ENCODE measurements around the gene RNF11.

The RNF11 gene

DNA sequence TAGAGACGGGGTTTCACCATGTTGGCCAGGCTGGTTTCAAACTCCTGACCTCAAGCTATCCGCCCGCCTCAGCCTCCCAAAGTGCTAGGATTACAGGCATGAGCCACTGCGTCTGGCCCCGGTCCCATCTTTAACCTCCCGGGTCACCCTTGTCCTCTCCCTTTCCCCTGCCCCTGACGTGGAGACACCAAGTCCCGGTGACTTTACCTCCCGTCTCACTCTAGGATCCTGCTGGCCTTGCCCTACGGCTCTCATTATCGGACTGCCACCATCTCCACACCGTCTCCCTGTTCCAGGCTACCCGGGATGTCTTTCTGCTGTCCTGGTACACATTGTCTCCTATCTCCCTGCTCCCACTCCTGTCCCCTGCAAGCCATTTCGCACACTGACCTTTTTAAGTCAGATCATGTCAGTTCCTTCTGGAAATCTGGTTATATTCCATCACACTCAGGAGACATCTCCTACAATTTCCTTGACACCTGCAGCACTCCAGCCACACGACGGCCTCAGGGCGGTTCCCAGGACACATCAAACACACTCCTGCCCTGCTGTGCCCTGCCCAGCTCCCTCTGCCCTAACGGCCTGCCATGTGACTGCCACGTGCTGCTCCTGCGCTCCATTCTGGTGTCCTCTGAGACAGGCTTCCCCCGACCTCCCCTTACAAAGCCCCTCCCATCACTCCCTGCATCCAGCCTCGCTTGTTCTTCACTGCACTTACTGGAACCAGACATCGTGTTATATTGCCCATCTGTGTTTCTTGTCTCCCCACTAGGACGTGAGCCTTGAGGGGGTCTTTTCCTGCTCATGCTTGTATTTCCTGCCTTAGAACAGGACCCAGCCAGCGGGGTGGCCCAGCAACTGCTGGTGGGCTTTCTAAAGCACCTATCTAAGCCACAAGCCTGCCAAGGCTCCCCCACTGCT, 61.6 kb downstream of the RNF11 start:
- no peak for DNase-seq

DNA sequence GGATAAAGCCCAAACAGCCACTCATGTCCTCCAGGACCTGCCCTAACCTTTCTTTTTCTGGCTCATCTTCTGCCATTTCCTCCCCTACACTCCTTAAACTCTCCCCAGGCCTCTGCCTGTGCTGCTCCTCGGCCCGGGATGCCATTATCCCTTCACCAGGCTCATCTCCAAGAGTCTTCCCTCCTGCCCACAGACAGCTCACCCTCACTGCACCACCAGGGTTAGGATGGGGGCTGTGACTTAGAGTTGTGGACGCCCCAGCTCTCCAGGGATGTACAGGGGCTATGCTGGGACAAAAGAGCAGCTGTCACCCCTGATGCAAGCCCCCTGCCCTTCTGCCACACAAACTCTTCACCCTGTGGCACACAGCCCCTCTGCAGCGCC, 62.2 kb downstream of the RNF11 start:
- ATAC-seq (replicated peaks) (no peak), DNase-seq (no peak)
- Mint-ChIP-seq H3K4me3 (peak overlapping the region; percentile 66 to 79), H3K36me3 (ENCODE audit: insufficient read depth) (peaks cover 4% of the 10 kb centered on the region), H3K27me3 (peaks cover 0 to 7% of the 10 kb centered on the region in 2 donors), H3K4me1 (ENCODE audit: low read depth in 2 of 2) (peaks cover 18 to 22% of the 10 kb centered on the region in 2 donors), H3K27ac (peak overlapping the region in 1 of 2 donors; percentile 49), H3K9me3 (no peaks in the 10 kb centered on the region)

More for the DNA sequence above, 61.6 kb downstream of the RNF11 start:
- no peaks in the 10 kb centered on the region for H3K9me3 Mint-ChIP-seq
- peak overlapping the region; percentile 66 to 79 for H3K4me3 Mint-ChIP-seq
- H3K27ac Mint-ChIP-seq, result peak overlapping the region; percentile 15 to 49
- no peak for ATAC-seq (replicated peaks)
- H3K36me3 Mint-ChIP-seq (ENCODE audit: insufficient read depth), result peaks cover 8% of the 10 kb centered on the region
- peaks cover 0 to 7% of the 10 kb centered on the region in 2 donors for H3K27me3 Mint-ChIP-seq
- peaks cover 18 to 22% of the 10 kb centered on the region in 2 donors for H3K4me1 Mint-ChIP-seq (ENCODE audit: low read depth in 2 of 2)

DNA sequence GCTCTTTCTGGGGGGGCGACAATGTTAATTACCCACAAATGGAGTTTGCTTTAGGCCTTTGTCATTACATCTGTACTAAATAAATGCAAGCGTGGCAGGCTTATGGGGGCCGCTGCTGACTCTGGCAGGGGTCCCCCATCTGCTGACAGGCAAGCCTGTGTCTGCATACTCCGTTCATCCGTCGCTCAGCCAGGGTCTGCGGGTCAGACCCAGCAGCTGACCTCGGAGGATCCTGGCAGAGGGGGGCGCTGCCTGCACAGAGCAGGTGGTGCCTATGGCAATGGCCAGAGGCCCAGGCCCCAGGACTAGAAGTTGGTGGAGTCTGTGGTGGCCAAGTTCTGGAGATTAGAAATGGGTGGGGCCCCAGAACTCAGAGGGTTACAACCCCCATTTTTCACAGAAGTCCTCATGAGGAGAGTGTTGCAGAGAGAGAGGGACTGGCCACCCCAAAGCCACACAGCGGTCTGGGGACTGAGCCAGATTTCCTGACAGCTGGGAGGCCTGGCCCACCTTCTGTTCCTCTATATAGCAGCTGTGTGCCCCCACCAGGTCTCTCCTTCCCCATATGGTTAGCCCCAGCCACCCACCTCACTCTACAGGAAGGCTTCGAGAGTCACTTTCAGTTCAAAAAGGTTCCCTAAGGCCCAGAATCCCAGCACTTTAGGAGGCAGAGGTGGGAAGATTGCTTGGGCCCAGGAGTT, 63.3 kb downstream of the RNF11 start:
- H3K4me1 Mint-ChIP-seq (ENCODE audit: low read depth in 2 of 2), result peaks cover 18 to 22% of the 10 kb centered on the region in 2 donors
- H3K4me3 Mint-ChIP-seq, result no peak overlapping the region
- H3K9me3 Mint-ChIP-seq, result no peaks in the 10 kb centered on the region
- H3K27ac Mint-ChIP-seq, result no peak overlapping the region
- H3K36me3 Mint-ChIP-seq (ENCODE audit: insufficient read depth), result no peaks in the 10 kb centered on the region
- ATAC-seq (replicated peaks), result no peak
- peaks cover 0 to 7% of the 10 kb centered on the region in 2 donors for H3K27me3 Mint-ChIP-seq
- no peak for DNase-seq

DNA sequence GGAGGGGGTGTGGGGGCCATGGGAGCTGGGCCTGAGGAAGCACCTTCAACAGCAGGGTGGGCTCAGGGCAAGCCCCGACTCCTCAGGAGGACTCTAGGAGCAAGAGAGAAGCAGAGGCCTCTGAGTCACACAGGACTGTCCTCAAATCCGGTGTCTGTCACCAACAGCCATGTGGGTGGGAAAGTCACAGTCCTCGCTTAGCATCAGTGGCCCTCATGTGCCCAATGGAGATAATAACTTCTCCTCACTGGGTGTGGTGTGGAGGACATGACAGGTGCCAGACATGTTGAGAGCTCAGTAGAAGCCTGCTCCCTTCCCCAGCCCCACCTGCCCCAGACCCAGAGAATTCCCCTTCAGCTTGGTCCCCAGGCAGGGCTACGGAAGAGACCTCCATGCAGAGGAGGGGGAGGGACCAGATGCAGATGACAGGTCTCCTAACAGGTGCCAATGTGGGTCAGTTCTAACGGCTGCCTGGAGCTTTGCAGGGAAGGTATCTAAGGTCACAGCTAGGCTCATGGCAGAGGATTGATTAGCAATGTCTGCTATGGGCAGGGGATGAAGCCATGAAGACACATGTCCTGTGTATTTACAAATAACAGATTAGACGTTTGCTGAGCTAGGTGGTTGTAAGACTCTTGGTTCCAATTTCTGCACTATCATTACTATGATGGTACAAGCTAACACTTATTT, 64.1 kb downstream of the RNF11 start:
- Mint-ChIP-seq H3K4me1 (ENCODE audit: low read depth in 2 of 2) (peaks cover 17 to 19% of the 10 kb centered on the region in 2 donors), H3K4me3 (no peak overlapping the region), H3K36me3 (ENCODE audit: insufficient read depth) (no peaks in the 10 kb centered on the region), H3K27me3 (peaks cover 0 to 7% of the 10 kb centered on the region in 2 donors), H3K9me3 (no peaks in the 10 kb centered on the region), H3K27ac (peak overlapping the region in 1 of 2 donors; percentile 32)
- DNase-seq (no peak), ATAC-seq (replicated peaks) (no peak)

DNA sequence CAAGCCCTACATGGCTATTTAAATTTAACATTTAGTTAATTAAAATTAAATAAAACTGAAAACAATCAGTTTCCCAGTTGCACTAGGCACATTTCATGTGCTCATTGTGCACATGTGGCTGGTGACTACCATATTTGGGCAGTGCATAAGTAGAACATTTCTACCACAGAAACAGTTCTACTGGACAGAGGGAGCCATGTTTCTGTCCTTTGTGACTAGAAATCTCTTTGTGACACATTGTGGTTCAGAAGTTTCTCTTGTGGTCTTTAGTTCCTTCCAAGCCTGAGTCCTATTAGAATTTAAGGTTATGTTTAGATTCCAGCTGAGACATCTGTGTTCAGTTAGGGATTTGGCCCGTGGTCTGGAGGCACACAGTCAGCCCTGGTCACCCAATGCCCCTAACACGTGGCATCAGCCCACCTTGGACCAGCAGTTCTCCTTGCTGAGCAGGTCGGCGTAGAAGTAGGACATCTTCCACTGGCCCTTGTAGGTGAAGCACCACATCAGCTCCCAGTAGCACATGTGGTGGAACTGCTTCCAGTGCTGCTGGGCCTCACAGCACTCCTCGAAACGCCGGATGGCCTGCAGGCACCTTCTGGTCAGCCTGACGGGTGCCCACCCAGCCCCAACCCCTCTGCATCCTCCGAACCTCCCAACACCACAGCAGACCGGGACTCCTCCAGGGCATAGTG, 65.2 kb downstream of the RNF11 start:
- ATAC-seq (replicated peaks), result no peak
- H3K36me3 Mint-ChIP-seq (ENCODE audit: insufficient read depth), result no peaks in the 10 kb centered on the region
- DNase-seq, result no peak
- peaks cover 0 to 7% of the 10 kb centered on the region in 2 donors for H3K27me3 Mint-ChIP-seq
- peaks cover 14 to 16% of the 10 kb centered on the region in 2 donors for H3K4me1 Mint-ChIP-seq (ENCODE audit: low read depth in 2 of 2)
- H3K9me3 Mint-ChIP-seq, result no peaks in the 10 kb centered on the region
- no peak overlapping the region for H3K4me3 Mint-ChIP-seq
- H3K27ac Mint-ChIP-seq, result peak overlapping the region in 1 of 2 donors; percentile 32

DNA sequence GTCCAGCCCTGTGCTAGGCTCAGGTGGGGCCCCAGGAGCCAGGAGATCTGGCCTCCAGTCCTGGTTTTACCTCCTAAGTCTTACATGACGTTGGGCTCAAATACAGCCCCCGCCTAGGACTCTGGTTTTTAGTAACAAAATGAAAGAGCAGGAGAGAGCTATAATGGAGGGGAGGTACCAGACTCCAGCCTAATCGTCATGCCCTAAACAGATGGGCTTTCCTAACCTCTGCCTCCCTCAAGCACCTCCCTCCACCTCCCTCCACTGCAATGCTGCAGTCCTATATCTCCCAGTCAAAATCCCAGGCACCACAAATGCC, 65.7 kb downstream of the RNF11 start:
- Mint-ChIP-seq H3K4me3 (no peak overlapping the region), H3K27ac (no peak overlapping the region), H3K4me1 (ENCODE audit: low read depth in 2 of 2) (peaks cover 9 to 12% of the 10 kb centered on the region in 2 donors), H3K9me3 (no peaks in the 10 kb centered on the region), H3K36me3 (ENCODE audit: insufficient read depth) (no peaks in the 10 kb centered on the region), H3K27me3 (peaks cover 0 to 7% of the 10 kb centered on the region in 2 donors)
- no peak for ATAC-seq (replicated peaks)
- no peak for DNase-seq

DNA sequence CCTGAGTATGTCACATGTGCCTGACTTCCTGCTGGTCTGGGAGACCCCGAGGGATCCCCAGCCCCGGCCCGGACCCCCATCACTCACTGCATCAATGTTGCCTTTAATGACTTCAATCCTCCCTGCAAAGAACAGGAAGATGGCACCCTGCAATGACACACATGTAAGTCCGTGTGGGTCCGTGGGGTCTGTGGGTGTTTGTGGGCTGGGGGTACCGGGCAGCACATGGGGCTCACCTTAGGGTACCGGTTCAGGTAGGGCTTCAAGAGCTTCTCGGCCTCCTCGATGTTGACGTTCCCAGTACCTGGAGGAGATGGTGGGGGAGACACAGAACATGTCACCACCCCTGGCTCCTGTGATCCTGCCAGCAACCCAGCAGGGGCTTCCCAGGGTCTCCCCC, 66.2 kb downstream of the RNF11 start:
- Mint-ChIP-seq H3K27ac (no peak overlapping the region), H3K27me3 (peaks cover 0 to 7% of the 10 kb centered on the region in 2 donors), H3K4me1 (ENCODE audit: low read depth in 2 of 2) (peaks cover 7 to 9% of the 10 kb centered on the region in 2 donors), H3K36me3 (ENCODE audit: insufficient read depth) (no peaks in the 10 kb centered on the region), H3K9me3 (no peaks in the 10 kb centered on the region), H3K4me3 (no peak overlapping the region)
- ATAC-seq (replicated peaks) (no peak), DNase-seq (no peak)

DNA sequence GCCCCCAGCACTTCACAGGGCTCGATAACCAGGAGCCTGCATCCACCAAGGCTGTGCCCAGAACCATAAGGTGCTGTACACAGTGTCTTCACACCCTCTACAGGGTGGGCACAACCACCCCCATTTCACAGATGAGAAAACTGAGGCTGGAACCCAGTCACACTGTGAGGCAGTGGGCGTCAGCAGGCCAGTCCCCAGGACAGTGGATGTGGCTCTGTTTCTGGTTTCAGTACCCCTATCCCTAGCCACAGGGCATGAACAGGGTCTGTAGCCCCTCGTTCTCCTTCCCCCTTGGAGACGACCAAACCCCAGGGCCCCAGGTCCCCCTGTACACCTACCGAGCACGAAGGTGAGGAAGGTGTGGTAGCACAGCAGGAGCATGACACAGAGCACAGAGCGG, 66.7 kb downstream of the RNF11 start:
- H3K36me3 Mint-ChIP-seq (ENCODE audit: insufficient read depth), result no peaks in the 10 kb centered on the region
- no peak for ATAC-seq (replicated peaks)
- H3K27ac Mint-ChIP-seq, result no peak overlapping the region
- H3K27me3 Mint-ChIP-seq, result peaks cover 0 to 3% of the 10 kb centered on the region in 2 donors
- H3K4me3 Mint-ChIP-seq, result no peak overlapping the region
- H3K4me1 Mint-ChIP-seq (ENCODE audit: low read depth in 2 of 2), result peaks cover 3 to 4% of the 10 kb centered on the region in 2 donors
- no peak for DNase-seq
- H3K9me3 Mint-ChIP-seq, result no peaks in the 10 kb centered on the region

DNA sequence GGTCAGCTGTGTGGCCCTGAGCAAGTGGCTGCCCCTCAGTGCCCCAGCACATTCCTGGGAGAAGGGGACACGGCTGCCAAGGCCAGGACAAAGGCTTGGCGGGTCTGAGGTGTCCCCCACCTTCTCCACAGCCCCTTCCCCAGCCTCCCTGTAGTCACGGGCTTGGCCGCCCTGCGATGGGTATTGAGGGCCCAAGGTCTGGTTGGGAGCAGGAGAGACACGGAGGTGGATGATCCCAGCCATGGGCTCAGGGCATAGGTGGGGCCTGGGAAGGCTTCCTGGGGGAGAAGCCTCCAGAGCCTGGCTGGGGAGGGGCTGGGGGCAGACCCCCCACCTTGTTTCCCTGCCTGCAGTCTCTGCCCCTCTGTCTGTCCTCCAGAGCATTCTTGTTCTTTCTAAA, 67.2 kb downstream of the RNF11 start:
- H3K4me3 Mint-ChIP-seq, result no peak overlapping the region
- H3K4me1 Mint-ChIP-seq (ENCODE audit: low read depth in 2 of 2), result no peaks in the 10 kb centered on the region
- H3K27ac Mint-ChIP-seq, result peak overlapping the region; percentile 16 to 55

DNA sequence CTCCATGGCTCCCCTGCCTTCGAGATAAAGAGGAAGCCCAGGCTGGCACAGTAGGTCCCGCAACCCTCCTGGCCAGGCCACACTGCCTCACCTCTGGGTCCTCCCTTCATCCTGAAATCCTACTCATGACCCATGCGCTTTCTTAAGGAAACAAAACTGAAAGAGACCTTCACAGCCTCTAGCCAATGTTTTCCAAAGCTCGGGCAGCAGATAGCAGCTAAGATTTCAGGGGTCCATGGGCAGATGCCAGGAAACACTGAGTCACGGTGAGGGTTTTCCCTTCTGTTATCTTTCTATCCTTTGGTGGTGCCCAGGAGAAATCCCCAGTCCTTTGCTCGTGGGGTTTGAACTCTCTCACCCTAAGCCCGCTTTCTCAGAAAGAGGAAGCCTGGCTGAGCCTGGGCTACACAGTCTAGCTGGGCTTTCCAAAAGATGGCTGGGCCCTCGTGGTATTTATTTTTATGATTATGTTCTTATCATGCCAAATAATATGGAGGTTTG, 67.7 kb downstream of the RNF11 start:
- Mint-ChIP-seq H3K4me1 (ENCODE audit: low read depth in 2 of 2) (no peaks in the 10 kb centered on the region), H3K4me3 (no peak overlapping the region), H3K9me3 (no peaks in the 10 kb centered on the region)

More for the DNA sequence above, 67.2 kb downstream of the RNF11 start:
- Mint-ChIP-seq H3K27me3 (no peaks in the 10 kb centered on the region), H3K36me3 (ENCODE audit: insufficient read depth) (no peaks in the 10 kb centered on the region), H3K9me3 (no peaks in the 10 kb centered on the region)
- DNase-seq (no peak), ATAC-seq (replicated peaks) (no peak)

DNA sequence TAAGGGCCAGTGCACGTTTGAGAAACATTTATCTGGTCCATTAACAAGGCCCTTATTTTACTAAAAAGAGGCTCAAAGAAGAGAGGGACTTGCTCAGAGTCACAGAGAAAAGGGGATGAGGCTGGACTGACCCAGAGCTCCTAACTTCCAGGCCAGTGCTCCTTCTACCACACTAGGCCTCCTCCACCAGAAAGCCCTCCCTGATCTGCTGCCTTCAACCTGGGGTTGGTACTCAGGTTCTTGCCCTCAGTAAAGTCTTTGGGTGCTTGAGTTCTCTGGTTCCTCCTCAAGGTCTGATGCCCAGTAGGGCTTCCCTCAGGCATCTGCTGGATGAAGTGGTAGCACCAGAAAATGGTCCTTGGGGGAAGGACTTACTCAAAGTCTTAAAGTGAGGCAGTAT, 68.3 kb downstream of the RNF11 start:
- Mint-ChIP-seq H3K4me3 (no peak overlapping the region), H3K36me3 (ENCODE audit: insufficient read depth) (no peaks in the 10 kb centered on the region), H3K27me3 (no peaks in the 10 kb centered on the region), H3K4me1 (ENCODE audit: low read depth in 2 of 2) (no peaks in the 10 kb centered on the region), H3K9me3 (no peaks in the 10 kb centered on the region), H3K27ac (peak overlapping the region in 1 of 2 donors; percentile 55)
- no peak for DNase-seq
- ATAC-seq (replicated peaks), result no peak

More for the DNA sequence above, 67.7 kb downstream of the RNF11 start:
- ATAC-seq (replicated peaks) (no peak), DNase-seq (no peak)
- no peaks in the 10 kb centered on the region for H3K36me3 Mint-ChIP-seq (ENCODE audit: insufficient read depth)
- H3K27me3 Mint-ChIP-seq, result no peaks in the 10 kb centered on the region
- H3K27ac Mint-ChIP-seq, result peak overlapping the region; percentile 16 to 55

DNA sequence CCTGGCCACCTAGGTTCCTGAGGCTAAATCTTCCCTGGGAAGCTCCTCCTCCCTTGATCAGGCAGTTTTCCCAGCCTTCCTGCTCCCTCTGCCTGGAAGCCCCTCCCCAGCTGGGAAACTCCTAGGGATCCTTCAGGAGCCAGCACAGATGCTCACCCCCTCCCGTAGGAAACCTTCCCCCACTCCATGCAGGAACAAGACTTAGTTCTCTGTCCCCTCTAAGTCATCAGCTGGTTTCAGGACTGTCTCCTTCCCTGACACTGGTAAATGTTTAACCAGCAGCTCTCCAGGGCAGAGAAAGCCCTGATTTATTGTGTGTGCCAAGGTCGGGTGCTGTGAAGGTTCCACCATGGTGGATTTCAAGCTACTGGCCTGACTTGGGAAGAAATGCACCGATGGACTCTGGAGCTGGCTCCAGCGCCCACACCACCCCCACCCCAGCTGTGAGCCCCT, 69.3 kb downstream of the RNF11 start:
- no peak overlapping the region for H3K27ac Mint-ChIP-seq

DNA sequence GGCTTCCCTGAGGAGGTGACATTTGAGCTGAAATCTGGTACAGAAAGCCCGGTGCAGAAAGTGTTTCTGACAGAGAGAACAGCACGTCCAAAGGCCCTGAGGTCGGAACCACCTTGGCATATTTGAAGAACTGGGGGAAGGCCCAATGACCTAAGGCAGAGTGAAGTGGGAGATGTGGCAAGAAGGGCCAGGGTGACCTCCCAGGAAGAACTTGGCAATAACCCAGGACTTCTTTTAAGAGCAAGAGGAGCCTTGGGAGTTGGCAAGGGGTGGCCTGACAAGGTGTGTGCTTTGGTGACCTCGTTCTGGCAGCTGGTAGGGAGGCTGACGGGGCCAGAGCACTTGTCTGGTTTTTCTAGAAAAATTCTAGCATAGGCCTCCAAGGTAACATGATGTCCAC, 70.9 kb downstream of the RNF11 start:
- DNase-seq, result no peak
- ATAC-seq (replicated peaks), result no peak
- Mint-ChIP-seq H3K27me3 (no peaks in the 10 kb centered on the region), H3K27ac (no peak overlapping the region), H3K9me3 (no peaks in the 10 kb centered on the region), H3K4me1 (ENCODE audit: low read depth in 2 of 2) (peaks cover 0 to 3% of the 10 kb centered on the region in 2 donors), H3K4me3 (no peak overlapping the region), H3K36me3 (ENCODE audit: insufficient read depth) (no peaks in the 10 kb centered on the region)

More for the DNA sequence above, 69.3 kb downstream of the RNF11 start:
- Mint-ChIP-seq H3K36me3 (ENCODE audit: insufficient read depth) (no peaks in the 10 kb centered on the region), H3K4me1 (ENCODE audit: low read depth in 2 of 2) (no peaks in the 10 kb centered on the region), H3K27me3 (no peaks in the 10 kb centered on the region), H3K4me3 (no peak overlapping the region), H3K9me3 (no peaks in the 10 kb centered on the region)
- ATAC-seq (replicated peaks) (no peak), DNase-seq (no peak)

Data from effector memory CD8-positive, alpha-beta T cell (primary cell).